OCI-LY7 (cell line): ENCODE measurements around the gene CRELD2. TPM values are rescaled to one million over a fixed set of nuclear protein-coding genes. Genes with fewer than 3 reads are reported as not detected.

Experiments used
- BruUV-seq: library from RNA; stranded (reverse); fragments of 400-500 nt; replicated peaks from 2 replicates; lab custom pipeline; 2021; lab: Mats Ljungman, UMichigan
- CTCF ChIA-PET: fragments of 300-600 bp; sonication (Branson Sonifier 250); formaldehyde crosslinking; loops from one replicate; lab custom pipeline; 2022; ENCODE audit warnings: antibody characterized with exemption; ENCODE audit not compliant: unreplicated experiment; lab: Charles Lee
- POLR2A ChIA-PET: fragments of 300-600 bp; sonication (Branson Sonifier 250); formaldehyde crosslinking; loops from one replicate; lab custom pipeline; 2022; ENCODE audit warnings: antibody characterized with exemption; lab: Charles Lee
- DNase-seq: peaks from one replicate; pipeline ENCODE4 v3.0.0-alpha.2; 2015; ENCODE audit warnings: low spot score
- H2AFZ ChIP-seq: fragments of 200-600 bp; sonication (generic), shearing (Covaris generic); 2 replicates; pipeline ENCODE4 v1.6.1; 2014; ENCODE audit warnings: mild to moderate bottlenecking, antibody characterized with exemption, low read length, moderate library complexity
- H3K27ac ChIP-seq: fragments of 200-600 bp; sonication (generic); 2 replicates; pipeline ENCODE4 v1.5.1; 2014; ENCODE audit warnings: mixed run types, low read depth, mild to moderate bottlenecking, moderate library complexity, low read length, inconsistent platforms; ENCODE audit not compliant: poor library complexity, severe bottlenecking
- H3K36me3 ChIP-seq: fragments of 200-600 bp; sonication (generic); 2 replicates; pipeline ENCODE4 v1.6.1; 2014; ENCODE audit warnings: mild to moderate bottlenecking, antibody characterized with exemption, low read length, moderate library complexity, mixed read lengths; ENCODE audit not compliant: insufficient read depth
- H3K4me1 ChIP-seq: fragments of 200-600 bp; sonication (generic); 2 replicates; pipeline ENCODE4 v1.5.1; 2014; ENCODE audit warnings: mild to moderate bottlenecking, low read length; ENCODE audit not compliant: insufficient read depth, poor library complexity, severe bottlenecking
- H3K4me2 ChIP-seq: fragments of 200-600 bp; sonication (generic); 2 replicates; pipeline ENCODE4 v1.6.1; 2014; ENCODE audit warnings: mild to moderate bottlenecking, low read length
- H3K4me3 ChIP-seq: fragments of 200-600 bp; sonication (generic); 2 replicates; pipeline ENCODE4 v1.5.1; 2014; ENCODE audit warnings: mild to moderate bottlenecking, low read depth, low read length; ENCODE audit not compliant: poor library complexity, severe bottlenecking
- H3K79me2 ChIP-seq: fragments of 200-600 bp; sonication (generic); 2 replicates; pipeline ENCODE4 v1.6.1; 2016; ENCODE audit warnings: low read depth, mild to moderate bottlenecking, low read length, moderate library complexity, mixed read lengths; ENCODE audit not compliant: insufficient read depth
- H3K9me2 ChIP-seq: fragments of 200-600 bp; sonication (generic); 2 replicates; pipeline ENCODE4 v1.6.1; 2016; ENCODE audit warnings: mild to moderate bottlenecking, low read length, mixed read lengths; ENCODE audit not compliant: insufficient read depth
- H3K9me3 ChIP-seq: fragments of 200-600 bp; sonication (generic); 2 replicates; pipeline ENCODE4 v1.6.1; 2014; ENCODE audit warnings: mild to moderate bottlenecking, mixed run types, low read length, mixed read lengths
- H4K20me1 ChIP-seq: fragments of 200-600 bp; sonication (generic); 2 replicates; pipeline ENCODE4 v1.6.1; 2014; ENCODE audit warnings: mild to moderate bottlenecking, antibody characterized with exemption, low read length, moderate library complexity, mixed read lengths; ENCODE audit not compliant: insufficient read depth
- CTCF ChIP-seq: fragments of 200-600 bp; sonication (generic); conservative IDR thresholded peaks from 2 replicates; pipeline ENCODE4 v1.5.1; 2014; ENCODE audit warnings: mild to moderate bottlenecking, antibody characterized with exemption, low read length, moderate library complexity, mixed read lengths
- EZH2phosphoT487 ChIP-seq: fragments of 200-600 bp; sonication (generic); IDR thresholded peaks from 2 replicates; pipeline ENCODE4 v1.6.1; 2018; ENCODE audit warnings: low read depth, borderline replicate concordance, mild to moderate bottlenecking, mixed run types, antibody characterized with exemption, low read length, moderate library complexity, mixed read lengths
- intact Hi-C: fragments of 100-400 bp; cut with micrococcal nuclease; formaldehyde crosslinking; loops from one replicate; pipeline ENCODE4 v1.10.0; 2022; ENCODE audit not compliant: unreplicated experiment
- total RNA-seq, 2 experiments: library from RNA; depleted of rRNA in 1 of 2; stranded (reverse); fragments of >200 nt in 1 of 2; shearing (Covaris generic) in 1 of 2; gene quantifications; 2 replicates each; pipeline ENCODE4 v1.2.3, GENCODE V29; 2014 to 2022

The CRELD2 gene
- total RNA-seq, 2 experiments from 2014 or later: 32.0 to 32.5 TPM

- H3K36me3 ChIP-seq: no peaks in the 10 kb centered on the region
- no peak overlapping the region for H3K4me2 ChIP-seq
- CTCF ChIA-PET: no interaction called here
- H3K4me1 ChIP-seq: peaks cover 10% of the 10 kb centered on the region
- H2AFZ ChIP-seq: no peak overlapping the region
- H3K9me2 ChIP-seq: no peaks in the 10 kb centered on the region
- no peak for TF ChIP-seq CTCF
- no peak for TF ChIP-seq EZH2phosphoT487
- H3K4me3 ChIP-seq: no peak overlapping the region
- intact Hi-C loops: no loop called here
- H3K9me3 ChIP-seq: no peaks in the 10 kb centered on the region
- H4K20me1 ChIP-seq: no peaks in the 10 kb centered on the region
- no peak for DNase-seq
- no peaks in the 10 kb centered on the region for H3K79me2 ChIP-seq
- BruUV-seq: no TSS peak
- no peak overlapping the region for H3K27ac ChIP-seq
- POLR2A ChIA-PET: no interaction called here
Observed at GRCh38 chr22:49951000-49951677, 32.7 kb downstream of the CRELD2 start.

- Histone ChIP-seq H3K9me2 (no peaks in the 10 kb centered on the region), H3K27ac (no peak overlapping the region), H3K4me2 (no peak overlapping the region), H3K79me2 (no peaks in the 10 kb centered on the region), H3K4me1 (peaks cover 5% of the 10 kb centered on the region), H3K36me3 (no peaks in the 10 kb centered on the region), H4K20me1 (no peaks in the 10 kb centered on the region), H3K9me3 (no peaks in the 10 kb centered on the region), H3K4me3 (no peak overlapping the region), H2AFZ (no peak overlapping the region)
- no peak for DNase-seq
- TF ChIP-seq EZH2phosphoT487: no peak
- POLR2A ChIA-PET: no interaction called here
- intact Hi-C loops: no loop called here
- CTCF ChIA-PET: interaction anchor here (0.6 kb wide), 2 partner anchors 16 to 1861 kb away, joined by 4 to 6 read pairs; no protein-coding TSS in a partner anchor
- no TSS peak for BruUV-seq
Observed at GRCh38 chr22:49951678-49951985, 33.2 kb downstream of the CRELD2 start.

DNA sequence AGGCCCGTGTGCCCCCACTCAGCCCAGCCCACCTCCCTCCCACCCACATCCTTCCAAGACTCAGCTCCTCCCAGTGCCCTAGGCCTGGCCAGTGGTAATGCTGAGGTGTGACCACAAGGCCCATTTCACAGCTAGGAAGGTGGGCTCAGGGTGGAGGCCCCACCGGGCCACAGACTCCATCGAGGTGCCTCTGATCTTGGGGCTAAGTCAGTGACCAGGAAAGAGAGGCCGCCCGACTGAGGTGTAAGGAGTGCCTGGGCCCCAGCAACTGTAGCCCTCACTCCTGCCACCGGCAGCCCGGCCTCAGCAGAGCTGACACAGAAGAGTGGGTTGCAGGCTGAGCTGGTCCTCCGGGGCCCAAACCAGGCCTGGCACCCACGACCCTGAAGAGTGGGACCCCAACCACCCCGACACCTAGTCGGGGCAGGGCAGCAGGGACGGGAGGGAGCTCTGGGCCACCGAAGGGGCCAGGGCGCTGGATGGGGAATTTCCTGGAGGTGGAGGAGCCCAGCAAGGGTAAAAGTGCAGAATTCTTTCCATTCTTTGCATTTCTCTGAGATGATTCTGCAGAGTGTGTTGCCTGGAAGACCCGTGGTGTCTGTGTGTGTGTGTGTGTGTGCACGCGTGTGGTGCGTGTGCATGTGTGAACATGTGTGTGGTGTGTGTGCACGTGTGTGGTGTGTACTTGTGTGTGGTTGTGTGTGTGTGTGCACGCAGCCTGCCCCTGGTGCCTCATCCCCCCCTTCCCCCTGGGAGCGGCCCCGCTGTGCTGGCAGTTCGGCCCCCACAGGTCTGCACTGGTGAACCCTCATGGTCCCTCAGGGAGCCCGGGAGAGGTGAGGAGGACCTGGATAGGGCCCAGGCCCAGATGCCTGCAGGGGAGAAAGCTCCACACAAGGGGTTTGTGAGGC lies 33.8 kb downstream of the CRELD2 start:
- H4K20me1 ChIP-seq: no peaks in the 10 kb centered on the region
- CTCF ChIA-PET: interaction anchor here (0.6 kb wide), 2 partner anchors 16 to 1861 kb away, joined by 4 to 6 read pairs; no protein-coding TSS in a partner anchor
- H3K27ac ChIP-seq: no peak overlapping the region
- H3K4me3 ChIP-seq: no peak overlapping the region
- no TSS peak for BruUV-seq
- H3K4me1 ChIP-seq: peaks cover 4% of the 10 kb centered on the region
- H3K79me2 ChIP-seq: no peaks in the 10 kb centered on the region
- no peaks in the 10 kb centered on the region for H3K36me3 ChIP-seq
- POLR2A ChIA-PET: no interaction called here
- intact Hi-C loops: no loop called here
- no peak overlapping the region for H2AFZ ChIP-seq
- no peak for DNase-seq
- H3K9me3 ChIP-seq: no peaks in the 10 kb centered on the region
- no peak overlapping the region for H3K4me2 ChIP-seq
- TF ChIP-seq EZH2phosphoT487 (no peak), CTCF (no peak)
- H3K9me2 ChIP-seq: no peaks in the 10 kb centered on the region
